ENCODE measurements around the gene FOXP4. TPM values are rescaled to one million over a fixed set of nuclear protein-coding genes. Genes with fewer than 3 reads are reported as not detected.

Gene FOXP4
- total and polyA plus RNA-seq, 4 donors, result 2.5 to 16.0 (median 4.3) TPM

- Histone ChIP-seq H3K9ac (ENCODE audit: low read depth in 1 of 2, low read length in 2 of 2) (no peak overlapping the region), H3K36me3 (ENCODE audit: control insufficient read depth in 4 of 4, insufficient read depth in 3 of 4, low read depth in 1 of 4, low read length in 3 of 4) (no peaks in the 10 kb centered on the region), H3K4me1 (ENCODE audit: control insufficient read depth in 4 of 4, insufficient read depth in 4 of 4, low read length in 3 of 4) (no peaks in the 10 kb centered on the region), H3K27ac (ENCODE audit: low read depth in 1 of 2, low read length in 2 of 2) (no peak overlapping the region), H3K27me3 (ENCODE audit: control insufficient read depth in 4 of 4, insufficient read depth in 4 of 4, low read length in 3 of 4) (no peaks in the 10 kb centered on the region), H3K9me3 (ENCODE audit: control insufficient read depth in 4 of 4, low read length in 3 of 4) (no peaks in the 10 kb centered on the region), H3K4me3 (ENCODE audit: low read depth in 1 of 3, low read length in 3 of 3) (no peak overlapping the region)
- WGBS, result 84% methylated on average over 14 of the region's 14 CpGs
- peak; percentile 12 for DNase-seq (ENCODE audit: low spot score)
- TF ChIP-seq REST (IDR thresholded peaks at IDR 0.05), result no peak
- TF ChIP-seq ATF3 (IDR thresholded peaks at IDR 0.05), result no peak
- TF ChIP-seq HNF4G (IDR thresholded peaks at IDR 0.05), result no peak
- no peak for TF ChIP-seq FOXA1 (IDR thresholded peaks at IDR 0.05)
- no peak for TF ChIP-seq TAF1 (conservative IDR thresholded peaks at IDR 0.05)
- no peak for TF ChIP-seq FOXA2 (IDR thresholded peaks at IDR 0.05)
- no peak for TF ChIP-seq NR2F2 (IDR thresholded peaks at IDR 0.05)
- TF ChIP-seq SP1 (IDR thresholded peaks at IDR 0.05), result no peak
- no peak for TF ChIP-seq EGR1 (IDR thresholded peaks at IDR 0.05; ENCODE audit: low read depth in 2 of 2)
- TF ChIP-seq, protein P1, sequence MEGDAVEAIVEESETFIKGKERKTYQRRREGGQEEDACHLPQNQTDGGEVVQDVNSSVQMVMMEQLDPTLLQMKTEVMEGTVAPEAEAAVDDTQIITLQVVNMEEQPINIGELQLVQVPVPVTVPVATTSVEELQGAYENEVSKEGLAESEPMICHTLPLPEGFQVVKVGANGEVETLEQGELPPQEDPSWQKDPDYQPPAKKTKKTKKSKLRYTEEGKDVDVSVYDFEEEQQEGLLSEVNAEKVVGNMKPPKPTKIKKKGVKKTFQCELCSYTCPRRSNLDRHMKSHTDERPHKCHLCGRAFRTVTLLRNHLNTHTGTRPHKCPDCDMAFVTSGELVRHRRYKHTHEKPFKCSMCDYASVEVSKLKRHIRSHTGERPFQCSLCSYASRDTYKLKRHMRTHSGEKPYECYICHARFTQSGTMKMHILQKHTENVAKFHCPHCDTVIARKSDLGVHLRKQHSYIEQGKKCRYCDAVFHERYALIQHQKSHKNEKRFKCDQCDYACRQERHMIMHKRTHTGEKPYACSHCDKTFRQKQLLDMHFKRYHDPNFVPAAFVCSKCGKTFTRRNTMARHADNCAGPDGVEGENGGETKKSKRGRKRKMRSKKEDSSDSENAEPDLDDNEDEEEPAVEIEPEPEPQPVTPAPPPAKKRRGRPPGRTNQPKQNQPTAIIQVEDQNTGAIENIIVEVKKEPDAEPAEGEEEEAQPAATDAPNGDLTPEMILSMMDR (IDR thresholded peaks at IDR 0.05; ENCODE audit: low read depth, low read length, missing input control), result no peak
- TF ChIP-seq RAD21 (IDR thresholded peaks at IDR 0.05), result no peak
- TF ChIP-seq RXRA (IDR thresholded peaks at IDR 0.05), result no peak
- no peak for TF ChIP-seq YY1 (IDR thresholded peaks at IDR 0.05)
- no peak for TF ChIP-seq HNF4A (conservative IDR thresholded peaks at IDR 0.05)
- TF ChIP-seq, protein P2, sequence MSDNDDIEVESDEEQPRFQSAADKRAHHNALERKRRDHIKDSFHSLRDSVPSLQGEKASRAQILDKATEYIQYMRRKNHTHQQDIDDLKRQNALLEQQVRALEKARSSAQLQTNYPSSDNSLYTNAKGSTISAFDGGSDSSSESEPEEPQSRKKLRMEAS (IDR thresholded peaks at IDR 0.05), result no peak
- no peak for TF ChIP-seq ZBTB33 (IDR thresholded peaks at IDR 0.05)
- TF ChIP-seq JUND (IDR thresholded peaks at IDR 0.05), result no peak
Observed at GRCh38 chr6:41646026-41646795, 100.0 kb downstream of the FOXP4 start.

All from liver (tissue), 9 donors.